ENCODE data around the gene THRA. TPM values are rescaled to one million over a fixed set of nuclear protein-coding genes. Genes with fewer than 3 reads are reported as not detected.

Gene THRA
- total RNA-seq = 8.1 and 8.9 TPM in 2 replicates

DNA sequence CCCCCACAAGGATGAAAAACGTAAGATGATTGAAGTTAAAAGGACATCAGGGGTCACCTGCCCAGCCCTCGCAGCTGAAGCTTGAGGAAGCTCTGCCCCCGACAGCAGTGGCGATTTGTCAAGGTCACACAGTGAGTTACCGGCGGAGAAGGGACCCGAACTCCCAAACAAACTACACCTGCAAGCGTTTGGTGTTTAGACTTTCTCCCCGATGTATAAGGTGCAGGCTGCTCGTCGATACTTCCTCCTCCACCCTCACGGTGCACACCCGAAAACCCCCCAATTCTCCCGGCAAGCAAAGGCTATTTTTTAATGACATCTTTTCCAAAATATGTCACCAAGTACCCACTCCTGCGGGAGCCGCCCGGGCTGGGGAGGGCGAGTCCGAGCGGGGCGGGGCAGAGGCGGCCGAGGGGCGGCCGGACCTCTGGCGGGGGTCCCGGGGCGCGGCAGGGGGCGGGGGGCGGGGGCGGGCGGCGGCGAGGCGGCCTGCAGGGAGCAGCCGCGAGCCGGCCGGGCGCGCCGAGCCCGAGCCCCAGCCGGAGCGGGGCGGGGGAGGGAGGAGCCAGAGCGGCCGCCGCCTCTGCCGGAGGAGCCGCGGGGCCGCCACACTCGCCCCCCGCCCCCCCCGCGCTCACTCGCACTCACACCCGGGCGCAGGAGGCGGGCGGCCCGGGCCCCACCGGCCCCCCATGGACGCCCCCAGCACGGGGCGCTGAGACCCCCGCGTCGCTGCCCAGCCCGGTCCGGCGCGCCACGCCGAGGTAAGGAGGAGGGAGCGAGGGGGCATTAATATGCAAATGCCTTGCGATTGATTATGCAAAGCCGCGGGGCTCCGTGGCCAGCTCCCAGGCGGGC is at the start of gene THRA:
TSS of gene THRA (plus strand) at position 637 of the 858 bp plus-strand sequence. CDS start 11,524 bp downstream, outside the sequence.

DNA sequence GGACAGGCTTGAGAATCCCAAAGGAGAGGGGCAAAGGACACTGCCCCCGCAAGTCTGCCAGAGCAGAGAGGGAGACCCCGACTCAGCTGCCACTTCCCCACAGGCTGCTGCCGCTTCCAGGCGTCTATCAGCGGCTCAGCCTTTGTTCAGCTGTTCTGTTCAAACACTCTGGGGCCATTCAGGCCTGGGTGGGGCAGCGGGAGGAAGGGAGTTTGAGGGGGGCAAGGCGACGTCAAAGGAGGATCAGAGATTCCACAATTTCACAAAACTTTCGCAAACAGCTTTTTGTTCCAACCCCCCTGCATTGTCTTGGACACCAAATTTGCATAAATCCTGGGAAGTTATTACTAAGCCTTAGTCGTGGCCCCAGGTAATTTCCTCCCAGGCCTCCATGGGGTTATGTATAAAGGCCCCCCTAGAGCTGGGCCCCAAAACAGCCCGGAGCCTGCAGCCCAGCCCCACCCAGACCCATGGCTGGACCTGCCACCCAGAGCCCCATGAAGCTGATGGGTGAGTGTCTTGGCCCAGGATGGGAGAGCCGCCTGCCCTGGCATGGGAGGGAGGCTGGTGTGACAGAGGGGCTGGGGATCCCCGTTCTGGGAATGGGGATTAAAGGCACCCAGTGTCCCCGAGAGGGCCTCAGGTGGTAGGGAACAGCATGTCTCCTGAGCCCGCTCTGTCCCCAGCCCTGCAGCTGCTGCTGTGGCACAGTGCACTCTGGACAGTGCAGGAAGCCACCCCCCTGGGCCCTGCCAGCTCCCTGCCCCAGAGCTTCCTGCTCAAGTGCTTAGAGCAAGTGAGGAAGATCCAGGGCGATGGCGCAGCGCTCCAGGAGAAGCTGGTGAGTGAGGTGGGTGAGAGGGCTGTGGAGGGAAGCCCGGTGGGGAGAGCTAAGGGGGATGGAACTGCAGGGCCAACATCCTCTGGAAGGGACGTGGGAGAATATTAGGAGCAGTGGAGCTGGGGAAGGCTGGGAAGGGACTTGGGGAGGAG is 47.5 kb upstream of the THRA start, which contains the start of gene CSF3:
TSS of gene CSF3 (plus strand) at position 436 of the 993 bp plus-strand sequence. CDS start at position 471, 35 bp downstream.

DNA sequence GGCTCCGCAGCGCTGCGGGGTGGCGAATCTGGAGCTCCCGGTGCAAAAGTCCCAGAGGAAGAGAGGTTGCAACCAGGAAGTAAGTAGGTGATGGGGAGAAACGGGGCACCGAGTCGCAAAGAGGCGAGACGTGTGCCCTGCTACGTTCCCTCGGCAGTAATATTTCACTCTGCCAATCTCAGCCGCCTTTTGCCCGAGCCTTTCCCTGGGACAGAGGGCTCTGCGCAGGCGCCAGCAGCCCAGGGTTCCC is 37.6 kb downstream of the THRA start, which contains the start of gene NR1D1:
TSS of gene NR1D1 (minus strand) at position 171 of the 250 bp plus-strand sequence. CDS start 495 bp downstream, outside the sequence.

GRCh38 chr17:40121181-40122135 is 58.7 kb downstream of the THRA start, which contains the start of gene MSL1:
Gene MSL1 (plus strand): TSS chr17:40121971. CDS start chr17:40122613, 642 bp downstream.

Other genes with a start within 250 kb of the THRA start
- gene IKZF3, start 198.7 kb upstream of the THRA start, total RNA-seq = under 0.01 TPM in 1 of 2 replicates, not detected in the other
- not detected in 2 replicates for gene ZPBP2, start 194.8 kb upstream of the THRA start, total RNA-seq
- gene GSDMB, start 144.3 kb upstream of the THRA start, total RNA-seq = 2.4 and 2.8 TPM in 2 replicates
- 40.1 and 44.1 TPM in 2 replicates for gene ORMDL3, start 135.4 kb upstream of the THRA start, total RNA-seq
- not detected in 2 replicates for gene LRRC3C, start 135.2 kb upstream of the THRA start, total RNA-seq
- gene GSDMA, start 100.0 kb upstream of the THRA start, total RNA-seq = 0.72 TPM in 1 of 2 replicates, not detected in the other
- 102 and 105 TPM in 2 replicates for gene PSMD3, start 82.2 kb upstream of the THRA start, total RNA-seq
- gene CSF3, start 47.5 kb upstream of the THRA start, total RNA-seq = 0.96 TPM in 1 of 2 replicates, not detected in the other
- gene MED24, start 8.6 kb upstream of the THRA start, total RNA-seq = 26.5 and 38.2 TPM in 2 replicates
- 0.72 and 1.9 TPM in 2 replicates for gene NR1D1, start 37.6 kb downstream of the THRA start, total RNA-seq
- 23.9 and 32.0 TPM in 2 replicates for gene MSL1, start 59.0 kb downstream of the THRA start, total RNA-seq
- gene CASC3, start 77.6 kb downstream of the THRA start, total RNA-seq = 10.4 and 14.5 TPM in 2 replicates
- 9.6 and 61.4 TPM in 2 replicates for gene RAPGEFL1, start 114.5 kb downstream of the THRA start, total RNA-seq
- 7.0 and 7.7 TPM in 2 replicates for gene WIPF2, start 156.3 kb downstream of the THRA start, total RNA-seq
- gene CDC6, start 224.9 kb downstream of the THRA start, total RNA-seq = 3.2 and 6.5 TPM in 2 replicates
- 3.0 and 3.6 TPM in 2 replicates for gene RARA, start 246.2 kb downstream of the THRA start, total RNA-seq